HG02885 (cell line): ENCODE measurements around the gene ASPHD1.
A peak's percentile ranks its signal among the peaks of the same experiment; 100 is the strongest.
"Not testable (repeated sequence)": the region's sequence is repeated elsewhere in the genome, so short reads cannot be mapped to it uniquely, and the experiment has no call there.

Experiments used
- ATAC-seq: cut with Tn5 transposase; IDR thresholded peaks from one replicate; pipeline ENCODE4 v1.9.1; 2021; ENCODE audit warnings: mild to moderate bottlenecking; ENCODE audit not compliant: unreplicated experiment, poor library complexity

The ASPHD1 gene

GRCh38 chr16:29900102-29900887 is at the start of gene ASPHD1:
Gene ASPHD1, plus strand, starts transcription at chr16:29900488. Its CDS starts 484 bp downstream, at chr16:29900972.
- peak; percentile 54 for ATAC-seq

- no peak for ATAC-seq
Measured at GRCh38 chr16:29850998-29851397, 49.3 kb upstream of the ASPHD1 start.

- ATAC-seq: no peak
Measured at GRCh38 chr16:29852654-29853053, 47.6 kb upstream of the ASPHD1 start.

GRCh38 chr16:29854520-29855100 is 45.7 kb upstream of the ASPHD1 start:
- ATAC-seq: no peak

- ATAC-seq: no peak
Measured at GRCh38 chr16:29857133-29857760, 43.0 kb upstream of the ASPHD1 start.

GRCh38 chr16:29858149-29858849 is 42.0 kb upstream of the ASPHD1 start:
- no peak for ATAC-seq

- ATAC-seq: no peak
Measured at GRCh38 chr16:29858974-29859373, 41.3 kb upstream of the ASPHD1 start.

GRCh38 chr16:29860218-29860617 is 40.1 kb upstream of the ASPHD1 start:
- ATAC-seq: no peak

- no peak for ATAC-seq
Measured at GRCh38 chr16:29862383-29862883, 37.9 kb upstream of the ASPHD1 start.

- peak; percentile 93 for ATAC-seq
Measured at GRCh38 chr16:29862884-29863668, 37.2 kb upstream of the ASPHD1 start, which contains the start of gene CDIPT. Gene CDIPT, minus strand, starts transcription at chr16:29863226. Its CDS starts 369 bp downstream, at chr16:29862857.

- no peak for ATAC-seq
Measured at GRCh38 chr16:29863669-29863984, 36.7 kb upstream of the ASPHD1 start.

GRCh38 chr16:29864205-29864604 is 36.1 kb upstream of the ASPHD1 start:
- ATAC-seq: no peak

GRCh38 chr16:29868396-29869009 is 31.8 kb upstream of the ASPHD1 start:
- ATAC-seq: no peak

- not testable (repeated sequence) for ATAC-seq
Measured at GRCh38 chr16:29869067-29869466, 31.2 kb upstream of the ASPHD1 start.

GRCh38 chr16:29871822-29872546 is 28.3 kb upstream of the ASPHD1 start:
- ATAC-seq: no peak

- no peak for ATAC-seq
Measured at GRCh38 chr16:29873319-29873718, 27.0 kb upstream of the ASPHD1 start.

GRCh38 chr16:29875206-29875605 is 25.1 kb upstream of the ASPHD1 start:
- ATAC-seq: no peak

- no peak for ATAC-seq
Measured at GRCh38 chr16:29876217-29876593, 24.1 kb upstream of the ASPHD1 start.
